ENCODE measurements around the gene CPT1A.

Gene CPT1A

GRCh38 chr11:68753300-68753699 lies 88.4 kb downstream of the CPT1A start:
- no peaks in the 10 kb centered on the region for H3K9me2 ChIP-seq (ENCODE audit: low read depth, low read length)
- H3F3A ChIP-seq (ENCODE audit: insufficient read depth, low read length): no peaks in the 10 kb centered on the region; the same call in 1 of the 2 replicates
- no peak overlapping the region for H3K9ac ChIP-seq (ENCODE audit: low read length)
- no peaks in the 10 kb centered on the region for H3K4me1 ChIP-seq (ENCODE audit: insufficient read depth, low read length, severe bottlenecking)
- no peak overlapping the region for H3K4me2 ChIP-seq (ENCODE audit: low read length)
- no peaks in the 10 kb centered on the region for H3K79me2 ChIP-seq (ENCODE audit: insufficient read depth, low read length)
- H3K27ac ChIP-seq (ENCODE audit: low read depth, low read length, poor library complexity, severe bottlenecking): no peak overlapping the region
- no peaks in the 10 kb centered on the region for H3K27me3 ChIP-seq (ENCODE audit: insufficient read depth, low read length)
- H4K20me1 ChIP-seq (ENCODE audit: insufficient read depth, low read length): no peaks in the 10 kb centered on the region
- no peaks in the 10 kb centered on the region for H3K9me3 ChIP-seq (ENCODE audit: low read length)
- H3K4me3 ChIP-seq (ENCODE audit: low read depth, low read length, poor library complexity, severe bottlenecking): no peak overlapping the region
- TF ChIP-seq CTCF (IDR thresholded peaks at IDR 0.05; ENCODE audit: low read length) (peak; percentile 42), EZH2 (IDR thresholded peaks at IDR 0.05; ENCODE audit: borderline replicate concordance, low read length) (no peak)
- H2AFZ ChIP-seq (ENCODE audit: low read length): no peak overlapping the region
- peaks cover 1% of the 10 kb centered on the region; the same call in 1 of the 2 replicates for H3K36me3 ChIP-seq (ENCODE audit: insufficient read depth, low read length)

- peak within 1 kb of the TSS; percentile 62 for H3K4me3 ChIP-seq (ENCODE audit: low read depth, low read length, poor library complexity, severe bottlenecking)
- H3K9me3 ChIP-seq (ENCODE audit: low read length): no peaks in the 10 kb centered on the region
- H3K79me2 ChIP-seq (ENCODE audit: insufficient read depth, low read length): no peaks in the 10 kb centered on the region
- H3F3A ChIP-seq (ENCODE audit: insufficient read depth, low read length): no peaks in the 10 kb centered on the region; the same call in 1 of the 2 replicates
- H3K9me2 ChIP-seq (ENCODE audit: low read depth, low read length): no peaks in the 10 kb centered on the region
- TF ChIP-seq CTCF (IDR thresholded peaks at IDR 0.05; ENCODE audit: low read length) (no peak), EZH2 (IDR thresholded peaks at IDR 0.05; ENCODE audit: borderline replicate concordance, low read length) (no peak)
- H3K4me2 ChIP-seq (ENCODE audit: low read length): peak within 1 kb of the TSS; percentile 71
- no peaks in the 10 kb centered on the region for H3K36me3 ChIP-seq (ENCODE audit: insufficient read depth, low read length)
- H3K9ac ChIP-seq (ENCODE audit: low read length): peak within 1 kb of the TSS; percentile 56
- H4K20me1 ChIP-seq (ENCODE audit: insufficient read depth, low read length): no peaks in the 10 kb centered on the region
- no peak within 1 kb of the TSS for H3K27ac ChIP-seq (ENCODE audit: low read depth, low read length, poor library complexity, severe bottlenecking)
- H3K4me1 ChIP-seq (ENCODE audit: insufficient read depth, low read length, severe bottlenecking): no peaks in the 10 kb centered on the region
- no peak within 1 kb of the TSS for H2AFZ ChIP-seq (ENCODE audit: low read length)
- no peaks in the 10 kb centered on the region for H3K27me3 ChIP-seq (ENCODE audit: insufficient read depth, low read length)
These were observed 90.3 kb downstream of the CPT1A start, which contains the start of gene TESMIN for GRCh38 chr11:68751331-68751856. Gene TESMIN, minus strand, starts transcription at chr11:68751520. Its CDS starts 860 bp downstream, at chr11:68750660.

- H3K79me2 ChIP-seq (ENCODE audit: insufficient read depth, low read length): no peaks in the 10 kb centered on the region
- H3K4me3 ChIP-seq (ENCODE audit: low read depth, low read length, poor library complexity, severe bottlenecking): peak overlapping the region; percentile 62
- H2AFZ ChIP-seq (ENCODE audit: low read length): no peak overlapping the region
- no peaks in the 10 kb centered on the region for H4K20me1 ChIP-seq (ENCODE audit: insufficient read depth, low read length)
- no peaks in the 10 kb centered on the region; the same call in 1 of the 2 replicates for H3K27me3 ChIP-seq (ENCODE audit: insufficient read depth, low read length)
- no peaks in the 10 kb centered on the region for H3K9me2 ChIP-seq (ENCODE audit: low read depth, low read length)
- no peaks in the 10 kb centered on the region for H3K36me3 ChIP-seq (ENCODE audit: insufficient read depth, low read length)
- TF ChIP-seq EZH2 (IDR thresholded peaks at IDR 0.05; ENCODE audit: borderline replicate concordance, low read length): no peak
- peak overlapping the region; percentile 71 for H3K4me2 ChIP-seq (ENCODE audit: low read length)
- H3K27ac ChIP-seq (ENCODE audit: low read depth, low read length, poor library complexity, severe bottlenecking): no peak overlapping the region
- peak overlapping the region; percentile 56 for H3K9ac ChIP-seq (ENCODE audit: low read length)
- no peaks in the 10 kb centered on the region for H3K4me1 ChIP-seq (ENCODE audit: insufficient read depth, low read length, severe bottlenecking)
- no peaks in the 10 kb centered on the region; the same call in 1 of the 2 replicates for H3F3A ChIP-seq (ENCODE audit: insufficient read depth, low read length)
- H3K9me3 ChIP-seq (ENCODE audit: low read length): no peaks in the 10 kb centered on the region
These were observed 90.8 kb downstream of the CPT1A start for GRCh38 chr11:68751004-68751325.
